ENCODE data around the gene C1QL2.

DNA sequence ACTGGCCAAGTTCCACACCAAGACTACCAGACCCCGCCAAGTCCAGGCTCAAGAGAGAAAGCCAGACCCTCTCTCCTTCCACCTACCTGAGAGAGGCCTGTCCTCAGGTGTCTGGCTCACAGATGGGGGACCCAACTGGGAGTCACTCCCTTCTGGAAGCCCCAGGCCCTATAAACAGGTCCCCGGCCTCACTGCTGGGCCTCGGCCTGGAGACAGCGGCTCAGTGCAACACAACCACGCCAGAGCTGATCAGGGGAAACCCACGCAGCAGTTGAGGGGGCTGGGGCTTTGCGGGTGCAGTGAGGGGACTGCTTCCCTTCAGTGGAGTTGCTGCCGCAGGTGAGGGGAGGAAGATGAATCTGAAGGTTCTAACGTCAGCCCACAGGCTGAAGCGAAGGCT, 22.8 kb upstream of the C1QL2 start:
- TF ChIP-seq, protein P1, sequence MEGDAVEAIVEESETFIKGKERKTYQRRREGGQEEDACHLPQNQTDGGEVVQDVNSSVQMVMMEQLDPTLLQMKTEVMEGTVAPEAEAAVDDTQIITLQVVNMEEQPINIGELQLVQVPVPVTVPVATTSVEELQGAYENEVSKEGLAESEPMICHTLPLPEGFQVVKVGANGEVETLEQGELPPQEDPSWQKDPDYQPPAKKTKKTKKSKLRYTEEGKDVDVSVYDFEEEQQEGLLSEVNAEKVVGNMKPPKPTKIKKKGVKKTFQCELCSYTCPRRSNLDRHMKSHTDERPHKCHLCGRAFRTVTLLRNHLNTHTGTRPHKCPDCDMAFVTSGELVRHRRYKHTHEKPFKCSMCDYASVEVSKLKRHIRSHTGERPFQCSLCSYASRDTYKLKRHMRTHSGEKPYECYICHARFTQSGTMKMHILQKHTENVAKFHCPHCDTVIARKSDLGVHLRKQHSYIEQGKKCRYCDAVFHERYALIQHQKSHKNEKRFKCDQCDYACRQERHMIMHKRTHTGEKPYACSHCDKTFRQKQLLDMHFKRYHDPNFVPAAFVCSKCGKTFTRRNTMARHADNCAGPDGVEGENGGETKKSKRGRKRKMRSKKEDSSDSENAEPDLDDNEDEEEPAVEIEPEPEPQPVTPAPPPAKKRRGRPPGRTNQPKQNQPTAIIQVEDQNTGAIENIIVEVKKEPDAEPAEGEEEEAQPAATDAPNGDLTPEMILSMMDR (conservative IDR thresholded peaks at IDR 0.05; ENCODE audit: low read depth, low read length): no peak
- no peak for TF ChIP-seq EZH2 (IDR thresholded peaks at IDR 0.05; ENCODE audit: borderline replicate concordance, low read depth, low read length, poor library complexity, severe bottlenecking)

All from A673 (cell line).